Right ventricle myocardium inferior (tissue), 1 donor: ENCODE data around the gene FBH1. TPM values are rescaled to one million over a fixed set of nuclear protein-coding genes. Genes with fewer than 3 reads are reported as not detected.
A peak's percentile ranks its signal among the peaks of the same experiment; 100 is the strongest.
"Not testable (repeated sequence)": the region's sequence is repeated elsewhere in the genome, so short reads cannot be mapped to it uniquely, and the experiment has no call there.

Source experiments
- ATAC-seq: fragments of 200-7000 bp; cut with Tn5 transposase; one replicate; pipeline ENCODE4 v1.9.1; 2020; ENCODE audit warnings: mild to moderate bottlenecking, moderate library complexity
- DNase-seq: peaks from one replicate; pipeline ENCODE4 v3.0.0; 2021; ENCODE audit errors: missing footprints
- intact Hi-C: fragments of 100-400 bp; cut with DNase I; formaldehyde crosslinking; loops from one replicate; pipeline ENCODE4 v1.11.0; 2022
- total RNA-seq: library from RNA; stranded (reverse); fragmentation: NEBNext Ultra II Directional; extraction: Animal tissue kit (Norgen Biotek cat#: 25700); gene quantifications from one replicate; pipeline ENCODE4 v1.2.1, GENCODE V29; 2021
- donor health status: DM: no; HTN: yes; CAD: no; lungs with severe emphysema.

The FBH1 gene
- total RNA-seq, 1 donor from 2014 or later, result 78.1 TPM

- ATAC-seq, result no peak
These were observed 34.8 kb downstream of the FBH1 start for GRCh38 chr10:5924889-5925288.

GRCh38 chr10:5927306-5927705 is 37.3 kb downstream of the FBH1 start:
- ATAC-seq (no peak), DNase-seq (no peak)
- intact Hi-C loops, result no loop called here

More at GRCh38 chr10:5924889-5925288, 34.8 kb downstream of the FBH1 start:
- DNase-seq, result no peak
- intact Hi-C loops, result no loop called here

- intact Hi-C loops, result no loop called here
- ATAC-seq, result no peak
- DNase-seq, result no peak
These were observed 39.4 kb downstream of the FBH1 start for GRCh38 chr10:5929442-5929841.

GRCh38 chr10:5930272-5930671 is 40.2 kb downstream of the FBH1 start:
- no peak for ATAC-seq
- intact Hi-C loops, result no loop called here

GRCh38 chr10:5932345-5932744 is 42.3 kb downstream of the FBH1 start:
- ATAC-seq, result no peak

More at GRCh38 chr10:5930272-5930671, 40.2 kb downstream of the FBH1 start:
- DNase-seq, result no peak

GRCh38 chr10:5933909-5934546 is 44.0 kb downstream of the FBH1 start:
- intact Hi-C loops, result no loop called here
- ATAC-seq (no peak), DNase-seq (no peak)

More at GRCh38 chr10:5932345-5932744, 42.3 kb downstream of the FBH1 start:
- no peak for DNase-seq
- intact Hi-C loops, result no loop called here

GRCh38 chr10:5935628-5936027 is 45.6 kb downstream of the FBH1 start:
- ATAC-seq, result no peak
- intact Hi-C loops, result loop anchor here (5.0 kb wide), 1 partner anchor 43 kb away; the partner anchor contains the start of gene FBH1
- DNase-seq, result no peak

GRCh38 chr10:5937016-5937415 is 47.0 kb downstream of the FBH1 start:
- intact Hi-C loops, result loop anchor here (5.0 kb wide), 1 partner anchor 45 kb away; the partner anchor contains the start of gene FBH1
- DNase-seq (no peak), ATAC-seq (no peak)

- no peak for DNase-seq
- intact Hi-C loops, result loop anchor here (5.0 kb wide), 1 partner anchor 46 kb away; the partner anchor contains the start of gene FBH1
- no peak for ATAC-seq
These were observed 48.2 kb downstream of the FBH1 start for GRCh38 chr10:5938291-5938690.

GRCh38 chr10:5940807-5941218 is 50.8 kb downstream of the FBH1 start:
- no peak for ATAC-seq
- no peak for DNase-seq
- intact Hi-C loops, result loop anchor here (10.0 kb wide), 1 partner anchor 144 kb away; the partner anchor contains the start of gene RBM17

GRCh38 chr10:5941579-5941978 is 51.5 kb downstream of the FBH1 start:
- intact Hi-C loops, result loop anchor here (10.0 kb wide), 1 partner anchor 143 kb away; the partner anchor contains the start of gene RBM17
- DNase-seq, result no peak

GRCh38 chr10:5942001-5942400 is 52.0 kb downstream of the FBH1 start:
- intact Hi-C loops, result loop anchor here (10.0 kb wide), 1 partner anchor 143 kb away; the partner anchor contains the start of gene RBM17
- DNase-seq (no peak), ATAC-seq (no peak)

More at GRCh38 chr10:5941579-5941978, 51.5 kb downstream of the FBH1 start:
- ATAC-seq, result no peak

GRCh38 chr10:5942474-5942873 is 52.4 kb downstream of the FBH1 start:
- intact Hi-C loops, result loop anchor here (10.0 kb wide), 1 partner anchor 142 kb away; the partner anchor contains the start of gene RBM17
- DNase-seq (peak; percentile 77), ATAC-seq (peak; percentile 36)

GRCh38 chr10:5943536-5943935 is 53.5 kb downstream of the FBH1 start:
- intact Hi-C loops, result loop anchor here (10.0 kb wide), 1 partner anchor 141 kb away; the partner anchor contains the start of gene RBM17
- peak; percentile 60 for ATAC-seq
- peak; percentile 79 for DNase-seq

- no peak for DNase-seq
- ATAC-seq, result peak; percentile 78
- intact Hi-C loops, result loop anchor here (2.0 to 10.0 kb wide), 3 partner anchors 32 to 140 kb away; partner anchors contain the start of genes IL15RA and RBM17
These were observed 54.5 kb downstream of the FBH1 start for GRCh38 chr10:5944389-5945189.

GRCh38 chr10:5945190-5945509 is 55.1 kb downstream of the FBH1 start:
- ATAC-seq (no peak), DNase-seq (no peak)
- intact Hi-C loops, result loop anchor here (2.0 to 10.0 kb wide), 3 partner anchors 32 to 140 kb away; partner anchors contain the start of genes IL15RA and RBM17

- ATAC-seq (peak; percentile 35), DNase-seq (peak; percentile 86)
- intact Hi-C loops, result loop anchor here (2.0 to 10.0 kb wide), 3 partner anchors 31 to 139 kb away; partner anchors contain the start of genes IL15RA and RBM17
These were observed 55.7 kb downstream of the FBH1 start for GRCh38 chr10:5945561-5946418.

GRCh38 chr10:5946419-5946775 is 56.4 kb downstream of the FBH1 start:
- not testable (repeated sequence) for ATAC-seq, DNase-seq
- intact Hi-C loops, result loop anchor here (5.0 to 10.0 kb wide), 2 partner anchors 106 to 138 kb away; partner anchors contain the start of gene RBM17
